GM18867 (cell line): ENCODE results near the gene NXPE1.
"Not testable (repeated sequence)": the region's sequence is repeated elsewhere in the genome, so short reads cannot be mapped to it uniquely, and the experiment has no call there.

Experiments used
- ATAC-seq: cut with Tn5 transposase; IDR thresholded peaks from one replicate; pipeline ENCODE4 v1.9.1; 2021; ENCODE audit warnings: mild to moderate bottlenecking, moderate library complexity; ENCODE audit not compliant: unreplicated experiment

NXPE1 gene

GRCh38 chr11:114559425-114560310, at the start of gene NXPE1:
Gene NXPE1 (minus strand): TSS chr11:114559881. CDS start chr11:114551201, 8,680 bp downstream.
- ATAC-seq = no peak

GRCh38 chr11:114609429-114609828, 49.7 kb upstream of the NXPE1 start:
- no peak for ATAC-seq

- ATAC-seq = not testable (repeated sequence)
Measured at GRCh38 chr11:114608605-114609004, 48.9 kb upstream of the NXPE1 start.

- ATAC-seq = no peak
Measured at GRCh38 chr11:114607753-114608459, 48.2 kb upstream of the NXPE1 start.

- ATAC-seq = not testable (repeated sequence)
Measured at GRCh38 chr11:114606802-114607075, 47.1 kb upstream of the NXPE1 start.

- ATAC-seq = peak; percentile 32
Measured at GRCh38 chr11:114606003-114606801, 46.5 kb upstream of the NXPE1 start.

- no peak for ATAC-seq
Measured at GRCh38 chr11:114605370-114605769, 45.7 kb upstream of the NXPE1 start.

GRCh38 chr11:114604886-114605285, 45.2 kb upstream of the NXPE1 start:
- no peak for ATAC-seq

- ATAC-seq = no peak
Measured at GRCh38 chr11:114604179-114604813, 44.6 kb upstream of the NXPE1 start.

- not testable (repeated sequence) for ATAC-seq
Measured at GRCh38 chr11:114603151-114603550, 43.5 kb upstream of the NXPE1 start.

GRCh38 chr11:114598461-114598860, 38.8 kb upstream of the NXPE1 start:
- no peak for ATAC-seq

- ATAC-seq = no peak
Measured at GRCh38 chr11:114596175-114596919, 36.7 kb upstream of the NXPE1 start.

- no peak for ATAC-seq
Measured at GRCh38 chr11:114595571-114595970, 35.9 kb upstream of the NXPE1 start, which contains the start of gene NXPE4. Gene NXPE4 (minus strand): TSS chr11:114595786. CDS start chr11:114594759, 1,027 bp downstream.

GRCh38 chr11:114594703-114595102, 35.0 kb upstream of the NXPE1 start:
- no peak for ATAC-seq

- ATAC-seq = no peak
Measured at GRCh38 chr11:114587398-114587953, 27.8 kb upstream of the NXPE1 start.

GRCh38 chr11:114586797-114587196, 27.1 kb upstream of the NXPE1 start:
- no peak for ATAC-seq

- ATAC-seq = no peak
Measured at GRCh38 chr11:114571712-114572111, 12.0 kb upstream of the NXPE1 start.

- no peak for ATAC-seq
Measured at GRCh38 chr11:114569801-114570200, 10.1 kb upstream of the NXPE1 start.

- no peak for ATAC-seq
Measured at GRCh38 chr11:114566276-114566675, 6.6 kb upstream of the NXPE1 start.

GRCh38 chr11:114564831-114565230, 5.2 kb upstream of the NXPE1 start:
- ATAC-seq = no peak
